ENCODE data around the gene MYO18B.

Gene MYO18B

DNA sequence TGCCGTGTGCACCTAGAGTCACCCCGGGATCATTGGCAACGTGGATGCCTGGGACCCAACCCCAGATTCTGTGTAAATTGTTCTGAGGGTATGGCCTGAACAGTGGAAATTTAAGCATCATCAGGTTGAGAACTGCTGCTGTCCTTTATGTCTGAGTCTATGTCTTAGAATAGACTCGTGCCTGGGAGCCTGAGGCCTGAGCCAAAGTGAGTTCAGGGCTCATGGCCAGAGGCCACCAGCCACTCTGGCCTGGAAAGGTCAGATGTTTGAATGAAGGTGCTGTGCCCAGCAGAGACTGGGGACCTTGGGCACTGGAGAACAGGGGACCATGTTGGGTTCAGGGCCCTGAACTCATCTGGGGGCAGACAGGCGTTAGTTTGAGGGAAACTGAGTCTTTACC, 91.1 kb downstream of the MYO18B start:
- TF ChIP-seq PAX5 (IDR thresholded peaks at IDR 0.05; ENCODE audit: insufficient read depth, low read length, severe bottlenecking) (no peak), TAF1 (IDR thresholded peaks at IDR 0.05; ENCODE audit: low read depth, low read length) (no peak), POLR2AphosphoS5 (IDR thresholded peaks at IDR 0.05; ENCODE audit: low read depth, low read length) (no peak), POLR2A (IDR thresholded peaks at IDR 0.05; ENCODE audit: low read depth, low read length) (no peak), POU2F2 (IDR thresholded peaks at IDR 0.05; ENCODE audit: low read depth, low read length) (no peak), SPI1 (IDR thresholded peaks at IDR 0.05; ENCODE audit: low read depth, low read length) (no peak)
- FAIRE-seq, result no peak
- DNase-seq (ENCODE audit: insufficient read length, low spot score), result no peak

DNA sequence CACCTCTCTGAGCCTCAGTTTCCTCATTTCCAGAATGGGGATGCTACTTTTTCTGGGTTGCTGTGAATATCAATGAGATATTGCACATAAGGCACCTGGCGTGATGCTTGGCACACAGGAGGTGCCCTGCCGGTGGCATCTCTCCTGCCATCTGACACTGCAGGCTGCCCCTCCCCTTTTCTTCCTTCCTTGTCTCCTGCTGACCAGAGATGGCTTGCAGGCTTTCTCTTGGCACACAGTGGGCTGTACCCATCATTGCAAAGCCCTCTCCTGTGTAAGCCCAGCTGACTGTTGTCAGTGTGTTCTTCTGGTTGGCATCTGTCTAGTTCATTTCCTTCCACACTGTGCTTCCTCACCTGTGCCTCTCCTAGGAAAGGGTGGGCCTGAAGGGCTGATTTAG, 91.7 kb downstream of the MYO18B start:
- FAIRE-seq (no peak), DNase-seq (ENCODE audit: insufficient read length, low spot score) (no peak)
- no peak for TF ChIP-seq PAX5 (IDR thresholded peaks at IDR 0.05; ENCODE audit: insufficient read depth, low read length, severe bottlenecking)
- TF ChIP-seq TAF1 (IDR thresholded peaks at IDR 0.05; ENCODE audit: low read depth, low read length), result no peak
- TF ChIP-seq POLR2A (IDR thresholded peaks at IDR 0.05; ENCODE audit: low read depth, low read length), result no peak
- TF ChIP-seq SPI1 (IDR thresholded peaks at IDR 0.05; ENCODE audit: low read depth, low read length), result no peak
- no peak for TF ChIP-seq POLR2AphosphoS5 (IDR thresholded peaks at IDR 0.05; ENCODE audit: low read depth, low read length)
- no peak for TF ChIP-seq POU2F2 (IDR thresholded peaks at IDR 0.05; ENCODE audit: low read depth, low read length)

DNA sequence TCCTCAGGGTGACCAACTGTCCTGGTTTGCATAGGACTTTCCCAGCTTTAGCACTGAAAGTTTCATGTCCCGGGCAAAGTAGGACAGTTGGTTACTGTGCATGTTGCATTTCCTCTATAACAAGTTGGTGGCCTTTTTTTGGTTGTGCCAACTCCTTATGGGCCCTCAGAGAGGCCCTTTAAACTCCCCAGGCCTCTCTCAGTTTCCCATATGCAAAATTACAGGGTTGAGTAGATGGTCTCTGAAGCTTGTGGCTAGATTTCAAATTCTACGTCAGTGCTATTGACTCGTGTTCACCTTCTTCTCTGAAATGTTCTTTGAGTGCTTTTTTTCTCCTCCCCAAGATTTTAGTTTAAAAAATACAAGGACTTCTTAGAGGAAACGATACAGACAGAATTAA, 92.5 kb downstream of the MYO18B start:
- TF ChIP-seq TAF1 (IDR thresholded peaks at IDR 0.05; ENCODE audit: low read depth, low read length) (no peak), SPI1 (IDR thresholded peaks at IDR 0.05; ENCODE audit: low read depth, low read length) (no peak), POLR2AphosphoS5 (IDR thresholded peaks at IDR 0.05; ENCODE audit: low read depth, low read length) (no peak), POU2F2 (IDR thresholded peaks at IDR 0.05; ENCODE audit: low read depth, low read length) (no peak), PAX5 (IDR thresholded peaks at IDR 0.05; ENCODE audit: insufficient read depth, low read length, severe bottlenecking) (no peak), POLR2A (IDR thresholded peaks at IDR 0.05; ENCODE audit: low read depth, low read length) (no peak)
- FAIRE-seq, result peak; percentile 33

DNA sequence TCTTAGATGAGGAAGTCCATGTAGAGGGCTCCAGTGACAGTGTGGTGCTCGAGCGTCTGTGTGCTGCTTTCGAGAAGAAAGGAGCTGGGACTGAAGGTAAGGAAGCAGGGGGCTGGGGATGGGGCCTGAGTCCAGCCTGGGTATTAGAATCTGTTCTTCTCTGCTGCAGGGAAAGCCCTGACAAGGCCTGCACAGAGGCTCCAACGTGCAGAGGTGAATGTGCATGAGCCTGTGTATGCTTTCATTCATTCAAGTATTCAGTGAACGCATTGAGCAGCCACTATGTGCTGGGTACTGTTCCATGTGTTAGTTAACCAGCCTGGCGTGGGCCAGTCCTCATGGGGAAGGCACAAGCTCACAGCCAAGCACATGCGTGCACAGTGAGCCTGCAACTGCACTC, 93.4 kb downstream of the MYO18B start:
- TF ChIP-seq SPI1 (IDR thresholded peaks at IDR 0.05; ENCODE audit: low read depth, low read length) (no peak), POU2F2 (IDR thresholded peaks at IDR 0.05; ENCODE audit: low read depth, low read length) (no peak), PAX5 (IDR thresholded peaks at IDR 0.05; ENCODE audit: insufficient read depth, low read length, severe bottlenecking) (no peak), POLR2AphosphoS5 (IDR thresholded peaks at IDR 0.05; ENCODE audit: low read depth, low read length) (no peak), POLR2A (IDR thresholded peaks at IDR 0.05; ENCODE audit: low read depth, low read length) (no peak), TAF1 (IDR thresholded peaks at IDR 0.05; ENCODE audit: low read depth, low read length) (no peak)
- FAIRE-seq, result no peak
- DNase-seq (ENCODE audit: insufficient read length, low spot score), result no peak

More for the DNA sequence above, 92.5 kb downstream of the MYO18B start:
- DNase-seq (ENCODE audit: insufficient read length, low spot score), result no peak

DNA sequence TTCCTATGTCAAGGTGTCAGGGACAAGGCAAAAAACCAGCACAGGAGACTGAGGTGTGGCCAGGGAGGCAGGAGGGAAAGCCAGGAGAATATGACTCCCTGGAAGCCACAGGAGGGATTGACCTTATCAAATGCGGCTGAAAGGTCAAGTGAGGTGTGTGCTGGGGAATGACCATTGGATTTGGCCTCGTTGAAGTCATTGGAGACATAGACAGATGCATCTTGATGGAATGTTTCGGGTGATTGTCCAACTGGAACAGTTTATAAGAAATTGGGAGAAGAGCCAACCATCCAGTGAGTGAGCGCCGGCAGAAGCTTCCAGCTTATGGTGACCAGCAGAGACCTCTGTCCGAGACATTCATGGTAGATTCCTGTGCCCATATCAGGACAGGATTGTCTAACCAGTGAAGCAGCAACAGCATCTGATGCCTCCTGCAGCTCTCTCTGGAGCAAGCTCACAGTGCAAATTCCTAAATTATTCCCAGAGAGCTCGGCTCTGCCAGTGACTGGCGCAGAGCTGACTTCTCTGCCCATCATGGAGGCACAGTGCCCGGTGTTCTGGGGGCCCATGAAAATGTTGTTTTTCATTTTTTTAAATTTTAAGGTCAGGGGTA, 95.4 kb downstream of the MYO18B start:
- FAIRE-seq (no peak), DNase-seq (ENCODE audit: insufficient read length, low spot score) (no peak)
- TF ChIP-seq POLR2AphosphoS5 (IDR thresholded peaks at IDR 0.05; ENCODE audit: low read depth, low read length) (no peak), TAF1 (IDR thresholded peaks at IDR 0.05; ENCODE audit: low read depth, low read length) (no peak), PAX5 (IDR thresholded peaks at IDR 0.05; ENCODE audit: insufficient read depth, low read length, severe bottlenecking) (no peak), POLR2A (IDR thresholded peaks at IDR 0.05; ENCODE audit: low read depth, low read length) (no peak), POU2F2 (IDR thresholded peaks at IDR 0.05; ENCODE audit: low read depth, low read length) (no peak), SPI1 (IDR thresholded peaks at IDR 0.05; ENCODE audit: low read depth, low read length) (no peak)

DNA sequence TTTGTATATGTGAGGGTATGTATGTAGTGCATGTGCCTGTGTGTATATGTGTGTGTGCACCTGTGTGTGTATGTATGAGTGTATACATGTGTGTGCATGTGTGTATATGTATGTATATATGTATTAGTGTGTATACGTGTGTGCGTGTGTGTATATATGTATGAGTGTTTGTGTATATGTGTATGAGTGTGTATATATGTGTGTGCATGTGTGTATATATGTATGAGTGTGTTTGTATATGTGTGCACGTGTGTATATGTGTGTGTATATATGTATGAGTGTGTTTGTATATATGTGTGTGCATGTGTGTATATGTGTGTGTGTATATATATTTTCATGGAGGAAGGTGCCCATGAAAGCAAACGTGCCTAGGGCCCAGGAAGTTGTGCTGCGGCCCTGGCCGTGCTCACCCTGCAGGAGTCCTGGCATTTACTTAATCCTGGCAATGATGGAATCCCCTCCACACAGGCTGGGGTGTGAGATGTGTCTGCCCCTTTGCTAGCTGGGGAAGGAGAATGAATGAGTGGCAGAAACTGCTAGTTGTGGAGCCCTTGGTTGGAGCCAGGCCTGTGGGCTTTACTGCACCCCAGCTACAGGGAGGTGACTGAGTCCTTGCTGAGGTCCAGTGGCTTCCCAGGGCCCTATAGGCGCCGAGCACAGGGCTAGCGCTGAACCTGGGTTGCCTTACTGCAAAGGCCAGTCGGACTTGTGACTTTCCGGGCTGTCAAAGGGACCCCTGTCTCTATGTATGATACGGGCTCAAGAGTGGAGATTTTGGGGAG, 97.2 kb downstream of the MYO18B start:
- no peak for TF ChIP-seq TAF1 (IDR thresholded peaks at IDR 0.05; ENCODE audit: low read depth, low read length)
- TF ChIP-seq POLR2AphosphoS5 (IDR thresholded peaks at IDR 0.05; ENCODE audit: low read depth, low read length), result no peak
- TF ChIP-seq PAX5 (IDR thresholded peaks at IDR 0.05; ENCODE audit: insufficient read depth, low read length, severe bottlenecking), result no peak
- FAIRE-seq (peak; percentile 38), DNase-seq (ENCODE audit: insufficient read length, low spot score) (no peak)

DNA sequence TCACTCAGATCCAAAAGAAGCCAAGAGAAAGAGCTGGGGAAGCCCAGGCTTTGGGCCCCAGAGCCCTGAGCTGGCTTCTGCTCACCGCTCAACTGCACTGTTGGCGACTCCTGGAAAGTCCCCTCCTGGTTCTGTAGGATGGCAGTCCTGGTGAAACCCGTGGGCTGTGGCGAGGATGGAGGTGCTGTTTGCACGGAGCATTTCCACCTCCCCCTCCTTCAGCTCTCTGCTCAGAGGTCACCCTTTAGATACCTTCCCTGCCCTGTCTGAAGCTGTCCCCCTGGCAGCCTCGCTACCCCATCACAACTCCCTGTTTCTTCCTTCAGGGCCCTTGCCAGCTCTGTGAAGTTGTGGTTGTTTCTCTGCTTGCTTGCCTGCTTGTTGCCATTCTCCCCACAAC, 97.8 kb downstream of the MYO18B start:
- no peak for FAIRE-seq
- TF ChIP-seq POU2F2 (IDR thresholded peaks at IDR 0.05; ENCODE audit: low read depth, low read length) (no peak), SPI1 (IDR thresholded peaks at IDR 0.05; ENCODE audit: low read depth, low read length) (no peak), POLR2AphosphoS5 (IDR thresholded peaks at IDR 0.05; ENCODE audit: low read depth, low read length) (no peak), TAF1 (IDR thresholded peaks at IDR 0.05; ENCODE audit: low read depth, low read length) (no peak), POLR2A (IDR thresholded peaks at IDR 0.05; ENCODE audit: low read depth, low read length) (no peak), PAX5 (IDR thresholded peaks at IDR 0.05; ENCODE audit: insufficient read depth, low read length, severe bottlenecking) (no peak)

DNA sequence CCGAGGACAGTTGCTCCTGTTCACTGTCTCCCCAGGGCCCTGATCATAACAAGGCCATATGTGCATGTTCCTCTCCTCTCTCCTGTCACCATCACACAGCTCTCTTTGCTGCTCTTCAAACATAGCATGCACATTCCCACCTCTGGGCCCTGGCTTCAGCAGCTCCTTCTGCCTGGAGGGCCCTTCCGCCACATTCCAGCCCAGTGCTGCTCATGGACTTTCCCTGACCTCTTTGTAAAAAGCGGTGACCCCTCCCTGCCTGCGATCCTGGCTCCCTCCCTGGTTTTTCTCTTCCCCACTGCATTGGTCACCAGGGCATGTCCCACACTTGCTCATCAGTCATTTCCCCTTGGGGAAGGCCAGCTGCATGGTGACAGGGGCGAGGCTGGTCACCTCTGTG, 98.2 kb downstream of the MYO18B start:
- no peak for DNase-seq (ENCODE audit: insufficient read length, low spot score)
- TF ChIP-seq TAF1 (IDR thresholded peaks at IDR 0.05; ENCODE audit: low read depth, low read length) (no peak), SPI1 (IDR thresholded peaks at IDR 0.05; ENCODE audit: low read depth, low read length) (no peak), POLR2A (IDR thresholded peaks at IDR 0.05; ENCODE audit: low read depth, low read length) (no peak), PAX5 (IDR thresholded peaks at IDR 0.05; ENCODE audit: insufficient read depth, low read length, severe bottlenecking) (no peak), POLR2AphosphoS5 (IDR thresholded peaks at IDR 0.05; ENCODE audit: low read depth, low read length) (no peak), POU2F2 (IDR thresholded peaks at IDR 0.05; ENCODE audit: low read depth, low read length) (no peak)

More for the DNA sequence above, 97.8 kb downstream of the MYO18B start:
- DNase-seq (ENCODE audit: insufficient read length, low spot score), result no peak

DNA sequence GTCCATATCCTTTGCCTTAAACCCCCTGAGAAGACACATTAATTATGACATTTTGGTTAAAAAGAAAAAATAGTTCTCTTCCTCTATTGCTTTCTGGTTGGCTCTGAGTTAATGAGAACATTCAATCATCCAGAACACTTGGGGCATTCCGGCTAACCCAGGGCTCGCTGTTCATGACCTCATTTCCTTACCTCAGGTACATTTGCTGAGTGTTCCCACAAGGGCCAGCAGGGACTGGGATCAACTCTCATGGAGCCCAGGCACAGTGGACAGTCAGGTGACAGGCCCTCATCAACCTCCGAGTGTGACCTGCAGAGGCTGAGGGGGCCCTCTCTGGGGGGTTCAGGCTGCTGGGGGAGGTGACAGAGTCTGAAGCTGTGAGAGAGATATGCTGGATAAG, 98.9 kb downstream of the MYO18B start:
- TF ChIP-seq TAF1 (IDR thresholded peaks at IDR 0.05; ENCODE audit: low read depth, low read length) (no peak), PAX5 (IDR thresholded peaks at IDR 0.05; ENCODE audit: insufficient read depth, low read length, severe bottlenecking) (no peak), POU2F2 (IDR thresholded peaks at IDR 0.05; ENCODE audit: low read depth, low read length) (no peak), POLR2AphosphoS5 (IDR thresholded peaks at IDR 0.05; ENCODE audit: low read depth, low read length) (no peak), SPI1 (IDR thresholded peaks at IDR 0.05; ENCODE audit: low read depth, low read length) (no peak), POLR2A (IDR thresholded peaks at IDR 0.05; ENCODE audit: low read depth, low read length) (no peak)
- FAIRE-seq, result no peak
- no peak for DNase-seq (ENCODE audit: insufficient read length, low spot score)

More for the DNA sequence above, 98.2 kb downstream of the MYO18B start:
- no peak for FAIRE-seq
